NOMO-1 (cell line): ENCODE data around the gene ASF1B.

ENCODE experiments used
- DNase-seq, 2 experiments: peaks; one replicate each; lab custom pipeline; 2025; ENCODE audit not compliant: unreplicated experiment in 2 of 2; lab: John Stamatoyannopoulos, UW

Gene ASF1B

GRCh38 chr19:14139944-14140343 is 3.6 kb upstream of the ASF1B start:
- DNase-seq, result peak; percentile 39 to 43

GRCh38 chr19:14138576-14139265 is 2.3 kb upstream of the ASF1B start:
- DNase-seq, result no peak

- DNase-seq, result no peak
Observed at GRCh38 chr19:14135985-14136508, 342 bp downstream of the ASF1B start.

- no peak for DNase-seq
Observed at GRCh38 chr19:14135355-14135754, 1.0 kb downstream of the ASF1B start.

GRCh38 chr19:14127929-14128509 is 8.4 kb downstream of the ASF1B start:
- peak; percentile 57 to 82 for DNase-seq

GRCh38 chr19:14127176-14127575 is 9.2 kb downstream of the ASF1B start:
- DNase-seq, result no peak

GRCh38 chr19:14122924-14123323 is 13.5 kb downstream of the ASF1B start:
- DNase-seq, result no peak

- DNase-seq, result no peak
Observed at GRCh38 chr19:14120497-14120780, 15.9 kb downstream of the ASF1B start.

- DNase-seq, result no peak
Observed at GRCh38 chr19:14119644-14120496, 16.5 kb downstream of the ASF1B start.

- DNase-seq, result no peak
Observed at GRCh38 chr19:14119146-14119545, 17.2 kb downstream of the ASF1B start.

- DNase-seq, result peak; percentile 91 to 95
Observed at GRCh38 chr19:14118165-14119051, 18.0 kb downstream of the ASF1B start.

GRCh38 chr19:14117668-14118164 is 18.7 kb downstream of the ASF1B start, which contains the start of gene PRKACA:
Gene PRKACA (minus strand): TSS chr19:14117762. CDS start chr19:14117547, 215 bp downstream.
- peak; percentile 97 to 99 for DNase-seq

GRCh38 chr19:14116918-14117578 is 19.3 kb downstream of the ASF1B start:
- no peak for DNase-seq

GRCh38 chr19:14116525-14116917 is 19.9 kb downstream of the ASF1B start:
- no peak for DNase-seq

- DNase-seq, result no peak
Observed at GRCh38 chr19:14115756-14116155, 20.6 kb downstream of the ASF1B start.

- DNase-seq, result peak; percentile 79 to 86
Observed at GRCh38 chr19:14114854-14115253, 21.5 kb downstream of the ASF1B start.

GRCh38 chr19:14114439-14114838 is 21.9 kb downstream of the ASF1B start:
- no peak for DNase-seq

GRCh38 chr19:14113762-14114414 is 22.5 kb downstream of the ASF1B start:
- peak in 1 of 2 experiments; percentile 18 for DNase-seq

GRCh38 chr19:14112809-14113385 is 23.5 kb downstream of the ASF1B start:
- no peak for DNase-seq
